ENCODE data around the gene DDR1.

The DDR1 gene

GRCh38 chr6:30881392-30882203 is 2.7 kb upstream of the DDR1 start:
- no peak for DNase-seq

GRCh38 chr6:30882204-30882758 is 2.0 kb upstream of the DDR1 start:
- no peak for DNase-seq

- peak; percentile 44 for DNase-seq
Measured at GRCh38 chr6:30882759-30883684, 1.3 kb upstream of the DDR1 start.

DNA sequence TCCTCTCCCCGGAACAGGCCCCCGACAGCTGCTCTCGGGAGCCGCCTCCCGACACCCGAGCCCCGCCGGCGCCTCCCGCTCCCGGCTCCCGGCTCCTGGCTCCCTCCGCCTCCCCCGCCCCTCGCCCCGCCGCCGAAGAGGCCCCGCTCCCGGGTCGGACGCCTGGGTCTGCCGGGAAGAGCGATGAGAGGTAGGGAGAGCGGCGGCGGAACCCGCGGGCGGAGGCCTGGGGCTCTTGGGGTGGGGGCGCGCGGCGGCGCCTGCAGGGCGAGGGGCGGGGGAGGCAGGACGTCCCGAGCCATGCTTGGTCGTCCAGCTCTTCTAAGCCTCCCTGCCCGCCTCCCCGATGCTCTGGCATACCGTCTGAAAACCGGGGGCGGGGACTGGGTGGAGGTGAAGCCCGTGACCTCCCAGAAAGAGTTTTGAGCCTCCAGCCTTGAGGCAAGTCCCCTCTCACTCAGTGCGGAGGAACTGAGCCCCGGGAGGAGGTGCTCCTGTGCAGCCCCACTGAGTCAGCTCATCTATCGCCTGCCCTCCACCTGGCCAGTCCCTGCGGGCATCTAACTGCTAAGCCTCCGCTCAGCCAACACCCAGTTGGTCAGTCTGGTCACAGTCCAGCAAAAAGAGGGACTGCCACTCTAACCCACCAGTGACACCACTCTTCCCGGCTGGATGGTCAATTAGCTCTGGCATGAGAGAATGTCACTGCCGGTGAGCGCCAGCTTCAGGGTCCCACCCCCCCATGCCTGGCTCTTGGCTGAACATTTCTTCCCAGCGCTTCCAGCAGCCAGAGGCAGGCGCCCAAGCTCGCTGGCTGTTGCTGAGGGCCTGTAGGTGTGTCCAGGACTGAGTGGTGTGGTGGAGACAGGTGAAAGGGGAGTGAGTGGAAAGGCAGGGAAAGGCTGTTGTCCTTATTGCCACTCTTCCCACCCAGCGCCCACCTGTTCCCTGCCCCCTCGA is 482 bp downstream of the DDR1 start:
- DNase-seq, result peak; percentile 33

GRCh38 chr6:30885481-30885998 is 1.2 kb downstream of the DDR1 start:
- DNase-seq, result peak; percentile 43

GRCh38 chr6:30885999-30886896 is 1.9 kb downstream of the DDR1 start:
- peak; percentile 67 for DNase-seq

DNA sequence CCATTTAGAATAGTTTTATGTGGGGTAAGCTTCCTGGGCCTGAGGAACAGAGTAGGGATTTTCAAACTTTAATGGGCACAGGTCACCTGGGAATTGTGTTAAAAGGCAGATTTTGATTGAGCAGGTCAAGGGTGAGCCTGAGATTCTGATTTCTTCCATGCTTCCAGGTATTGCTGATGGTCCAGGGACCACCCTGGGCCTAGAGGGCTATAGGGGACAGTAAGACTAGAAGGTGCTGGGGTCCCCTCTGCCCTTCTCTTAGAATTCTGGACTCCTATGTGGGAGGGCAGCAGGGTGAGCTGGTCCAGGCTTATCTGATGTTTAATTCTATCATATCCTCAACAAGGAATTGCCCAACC is 2.6 kb downstream of the DDR1 start:
- no peak for DNase-seq

GRCh38 chr6:30887901-30888815 is 3.8 kb downstream of the DDR1 start:
- no peak for DNase-seq

GRCh38 chr6:30888816-30889495 is 4.6 kb downstream of the DDR1 start:
- no peak for DNase-seq

DNA sequence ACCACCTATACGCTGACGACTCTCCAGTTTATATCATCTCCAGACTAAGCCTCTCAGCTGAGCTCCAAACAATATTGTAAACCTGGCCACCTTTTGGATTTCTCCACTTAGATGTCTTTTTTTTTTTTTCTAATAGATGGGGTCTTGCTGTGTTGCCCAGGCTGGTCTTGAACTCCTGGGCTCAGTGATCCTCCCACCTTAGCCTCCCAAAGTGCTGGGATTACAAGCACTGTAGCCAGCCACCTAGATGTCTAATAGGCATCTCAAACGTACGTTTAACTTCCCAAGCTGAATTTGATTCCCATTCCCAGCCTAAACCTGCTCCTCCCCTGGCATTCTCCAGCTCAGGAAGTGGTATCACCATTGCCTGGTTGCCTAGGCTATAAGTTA is 5.2 kb downstream of the DDR1 start:
- no peak for DNase-seq

GRCh38 chr6:30889921-30890645 is 5.8 kb downstream of the DDR1 start:
- no peak for DNase-seq

DNA sequence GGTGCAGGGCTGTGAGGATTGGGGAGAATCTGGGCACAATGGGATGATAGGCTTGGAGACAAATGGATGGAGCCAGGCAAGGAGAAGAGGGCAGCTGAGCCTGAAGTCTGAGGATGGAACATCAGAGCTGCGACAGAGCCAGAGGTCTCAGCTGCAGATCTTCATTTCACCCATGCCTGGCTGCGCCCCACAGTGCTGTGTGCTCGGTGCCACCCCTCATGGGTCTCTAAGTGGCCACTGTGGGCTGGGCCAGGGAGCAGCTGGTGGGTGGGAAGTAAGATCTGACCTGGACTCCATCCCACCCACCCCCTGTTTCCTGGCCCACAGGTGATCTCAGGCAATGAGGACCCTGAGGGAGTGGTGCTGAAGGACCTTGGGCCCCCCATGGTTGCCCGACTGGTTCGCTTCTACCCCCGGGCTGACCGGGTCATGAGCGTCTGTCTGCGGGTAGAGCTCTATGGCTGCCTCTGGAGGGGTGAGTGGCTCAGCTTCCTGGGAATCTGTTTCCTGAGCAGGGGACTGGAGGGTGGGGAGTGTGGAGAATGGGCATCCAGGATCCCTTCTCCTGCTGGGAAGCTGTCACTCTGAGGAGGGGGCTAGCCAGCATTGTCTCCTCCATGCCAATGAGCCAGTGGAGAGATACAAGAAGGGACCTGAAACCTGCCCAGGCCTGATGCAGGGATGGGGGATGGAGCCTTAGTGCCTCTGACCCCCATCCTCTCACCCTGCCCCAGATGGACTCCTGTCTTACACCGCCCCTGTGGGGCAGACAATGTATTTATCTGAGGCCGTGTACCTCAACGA is 6.5 kb downstream of the DDR1 start:
- no peak for DNase-seq

DNA sequence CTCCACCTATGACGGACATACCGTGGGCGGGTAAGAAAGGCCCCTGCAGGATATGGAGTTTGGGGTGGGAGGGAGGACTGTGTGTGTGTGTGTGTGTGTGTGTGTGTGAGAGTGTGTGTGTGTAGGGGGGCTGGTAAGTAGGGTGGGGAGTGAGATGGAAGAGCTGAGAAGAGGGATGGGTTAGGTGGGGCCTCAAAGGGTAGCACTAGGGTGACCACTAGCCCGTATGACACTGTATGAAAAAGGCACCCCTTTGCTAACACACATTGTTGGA is 7.1 kb downstream of the DDR1 start:
- DNase-seq, result no peak

DNA sequence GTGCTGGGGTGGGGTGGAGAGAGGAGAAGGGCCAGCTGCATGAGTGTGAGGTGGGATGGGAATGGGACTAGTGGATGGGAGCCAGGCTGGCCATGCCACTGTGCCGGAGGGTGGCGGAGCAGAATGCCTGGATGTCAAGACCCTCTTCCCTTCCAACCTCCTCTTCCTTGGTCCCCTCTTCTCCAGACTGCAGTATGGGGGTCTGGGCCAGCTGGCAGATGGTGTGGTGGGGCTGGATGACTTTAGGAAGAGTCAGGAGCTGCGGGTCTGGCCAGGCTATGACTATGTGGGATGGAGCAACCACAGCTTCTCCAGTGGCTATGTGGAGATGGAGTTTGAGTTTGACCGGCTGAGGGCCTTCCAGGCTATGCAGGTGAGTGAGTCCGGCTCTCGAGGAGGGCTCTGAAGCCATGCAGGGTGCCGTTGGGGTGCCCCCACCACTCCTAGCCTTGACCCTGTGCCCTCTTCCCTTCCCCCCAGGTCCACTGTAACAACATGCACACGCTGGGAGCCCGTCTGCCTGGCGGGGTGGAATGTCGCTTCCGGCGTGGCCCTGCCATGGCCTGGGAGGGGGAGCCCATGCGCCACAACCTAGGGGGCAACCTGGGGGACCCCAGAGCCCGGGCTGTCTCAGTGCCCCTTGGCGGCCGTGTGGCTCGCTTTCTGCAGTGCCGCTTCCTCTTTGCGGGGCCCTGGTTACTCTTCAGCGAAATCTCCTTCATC is 7.7 kb downstream of the DDR1 start:
- DNase-seq, result no peak

GRCh38 chr6:30893001-30893591 is 8.8 kb downstream of the DDR1 start:
- no peak for DNase-seq

DNA sequence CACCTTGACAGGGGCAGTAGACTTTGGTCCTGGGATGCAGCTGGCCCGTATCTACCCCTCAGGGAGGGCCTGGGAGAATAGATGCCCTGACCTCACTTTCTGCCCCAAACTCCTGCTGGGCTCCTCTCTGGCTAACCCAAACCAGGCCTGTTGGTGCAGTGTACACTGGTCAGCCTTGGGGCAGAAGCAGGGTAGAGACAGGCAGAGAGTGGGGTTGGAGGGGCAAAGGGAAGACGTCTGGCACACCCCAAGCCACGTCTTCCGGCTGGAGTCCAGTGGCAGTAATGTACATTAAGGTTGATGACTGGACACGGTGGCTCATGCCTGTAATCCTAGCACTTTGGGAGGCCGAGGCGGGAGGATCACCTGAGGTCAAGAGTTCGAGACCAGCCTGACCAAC is 9.3 kb downstream of the DDR1 start:
- DNase-seq, result no peak

DNA sequence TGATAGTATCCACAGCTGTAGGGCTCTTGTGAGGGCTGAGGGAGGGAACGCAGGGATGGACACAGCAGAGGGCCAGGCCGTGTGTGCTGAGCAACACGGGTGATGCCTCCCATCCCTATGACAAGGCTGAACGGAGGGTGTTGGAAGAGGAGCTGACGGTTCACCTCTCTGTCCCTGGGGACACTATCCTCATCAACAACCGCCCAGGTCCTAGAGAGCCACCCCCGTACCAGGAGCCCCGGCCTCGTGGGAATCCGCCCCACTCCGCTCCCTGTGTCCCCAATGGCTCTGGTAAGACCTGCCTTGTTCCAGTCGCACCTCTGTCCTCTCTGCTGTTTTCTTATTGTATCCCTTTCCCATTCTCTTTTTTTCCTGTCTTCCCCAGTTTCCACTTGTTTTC is 10.1 kb downstream of the DDR1 start:
- no peak for DNase-seq
